B cell (primary cell): ENCODE measurements around the gene CAT.

ENCODE experiments used
- EZH2 ChIP-seq: IDR thresholded peaks from 2 replicates; pipeline ENCODE4 v1.6.1; 2012; ENCODE audit warnings: borderline replicate concordance, low read depth, mild to moderate bottlenecking, moderate library complexity, low read length; ENCODE audit not compliant: insufficient read depth, poor library complexity, severe bottlenecking
- TF ChIP-seq, protein P1 (sequence below): fragments of 200-600 bp; IDR thresholded peaks from one replicate; pipeline ENCODE4 v1.8.0; 2022; ENCODE audit warnings: antibody characterized with exemption, mild to moderate bottlenecking

DNA sequence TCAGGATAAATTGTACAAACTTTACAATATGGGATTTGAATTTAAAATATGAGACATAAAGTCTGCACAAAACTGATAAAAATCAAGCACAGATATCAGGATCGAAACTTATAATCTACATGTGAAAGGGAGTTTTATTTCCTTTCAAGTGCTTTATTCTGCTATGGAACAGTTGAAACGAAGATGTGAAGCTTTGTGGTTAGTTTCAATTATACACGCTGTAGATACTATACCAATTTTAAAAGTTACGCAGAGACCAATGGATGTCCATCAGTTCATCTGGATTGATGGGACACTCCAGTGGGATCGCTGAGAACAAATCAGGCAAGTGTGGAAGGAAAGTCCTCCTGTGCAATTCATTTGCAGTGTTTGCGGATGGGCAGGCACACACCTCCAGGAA lies 34.5 kb upstream of the CAT start:
- no peak for TF ChIP-seq EZH2
- TF ChIP-seq, protein P1, sequence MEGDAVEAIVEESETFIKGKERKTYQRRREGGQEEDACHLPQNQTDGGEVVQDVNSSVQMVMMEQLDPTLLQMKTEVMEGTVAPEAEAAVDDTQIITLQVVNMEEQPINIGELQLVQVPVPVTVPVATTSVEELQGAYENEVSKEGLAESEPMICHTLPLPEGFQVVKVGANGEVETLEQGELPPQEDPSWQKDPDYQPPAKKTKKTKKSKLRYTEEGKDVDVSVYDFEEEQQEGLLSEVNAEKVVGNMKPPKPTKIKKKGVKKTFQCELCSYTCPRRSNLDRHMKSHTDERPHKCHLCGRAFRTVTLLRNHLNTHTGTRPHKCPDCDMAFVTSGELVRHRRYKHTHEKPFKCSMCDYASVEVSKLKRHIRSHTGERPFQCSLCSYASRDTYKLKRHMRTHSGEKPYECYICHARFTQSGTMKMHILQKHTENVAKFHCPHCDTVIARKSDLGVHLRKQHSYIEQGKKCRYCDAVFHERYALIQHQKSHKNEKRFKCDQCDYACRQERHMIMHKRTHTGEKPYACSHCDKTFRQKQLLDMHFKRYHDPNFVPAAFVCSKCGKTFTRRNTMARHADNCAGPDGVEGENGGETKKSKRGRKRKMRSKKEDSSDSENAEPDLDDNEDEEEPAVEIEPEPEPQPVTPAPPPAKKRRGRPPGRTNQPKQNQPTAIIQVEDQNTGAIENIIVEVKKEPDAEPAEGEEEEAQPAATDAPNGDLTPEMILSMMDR, result no peak
